GM21825 (cell line): Measurements from ENCODE around the gene SLC66A2.

Experiments
- ATAC-seq: cut with Tn5 transposase; IDR thresholded peaks from one replicate; pipeline ENCODE4 v1.9.1; 2021; ENCODE audit warnings: mild to moderate bottlenecking, moderate library complexity; ENCODE audit not compliant: unreplicated experiment

SLC66A2 gene

GRCh38 chr18:79938196-79938595, 13.3 kb downstream of the SLC66A2 start:
- no peak for ATAC-seq

- no peak for ATAC-seq
Observed at GRCh38 chr18:79937103-79937860, 14.2 kb downstream of the SLC66A2 start.

DNA sequence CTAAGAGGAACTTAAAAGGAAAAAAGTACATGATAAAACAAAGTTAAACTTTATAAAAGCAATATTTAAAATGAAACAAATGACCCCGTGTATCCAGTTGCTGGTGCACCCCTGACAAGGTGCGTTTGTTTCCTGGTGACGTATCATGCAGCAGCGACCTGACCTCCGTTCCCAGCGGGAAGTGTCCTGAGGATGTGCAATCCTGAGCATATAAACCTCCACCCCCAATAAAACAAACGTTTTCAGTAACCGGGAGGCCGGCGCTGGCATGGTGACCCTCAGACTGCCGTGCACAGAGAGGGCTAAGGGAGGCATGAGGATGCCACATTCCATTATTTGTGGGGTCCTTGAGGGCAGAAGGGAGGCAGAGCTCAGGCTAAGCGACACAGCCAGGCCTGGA, 14.8 kb downstream of the SLC66A2 start:
- ATAC-seq = no peak

DNA sequence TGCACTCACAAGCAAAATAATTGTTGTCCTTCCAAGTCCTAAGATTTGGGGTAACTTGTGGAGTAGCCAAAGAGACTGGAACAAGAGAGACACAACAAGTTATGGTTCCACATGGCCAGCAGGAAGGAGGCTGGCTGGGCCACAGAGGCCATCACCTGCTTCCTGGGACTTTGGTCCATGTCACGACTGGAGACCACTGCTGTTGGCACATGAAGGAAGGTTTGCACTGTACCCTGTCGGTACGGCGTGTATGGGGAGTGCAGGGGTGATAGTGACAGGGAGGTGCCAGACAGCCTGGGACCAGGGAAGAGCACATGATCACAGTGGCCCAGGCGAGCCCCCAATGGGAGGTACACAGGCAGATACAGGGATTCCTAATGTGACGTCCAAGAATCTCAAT, 15.5 kb downstream of the SLC66A2 start:
- ATAC-seq = no peak

DNA sequence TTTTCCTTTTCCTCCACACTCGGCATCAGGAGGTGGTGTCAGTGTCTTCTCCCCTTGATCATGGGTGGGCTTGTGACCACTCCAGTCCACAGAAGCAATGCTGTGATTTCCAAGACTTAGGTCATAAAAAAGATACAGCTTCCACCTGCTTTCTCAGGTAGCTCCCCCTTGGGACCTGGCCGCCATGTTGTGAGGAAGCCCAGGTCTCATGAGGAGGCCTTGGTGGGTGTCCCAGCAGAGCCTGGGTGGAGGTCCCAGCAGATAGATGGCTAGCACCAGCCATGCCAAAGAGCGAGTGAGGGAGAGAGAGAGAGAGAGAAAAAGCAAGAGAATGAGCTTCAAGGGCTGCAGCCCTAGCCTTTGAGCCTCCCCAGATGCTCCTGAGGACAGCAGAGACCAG, 16.0 kb downstream of the SLC66A2 start:
- no peak for ATAC-seq

DNA sequence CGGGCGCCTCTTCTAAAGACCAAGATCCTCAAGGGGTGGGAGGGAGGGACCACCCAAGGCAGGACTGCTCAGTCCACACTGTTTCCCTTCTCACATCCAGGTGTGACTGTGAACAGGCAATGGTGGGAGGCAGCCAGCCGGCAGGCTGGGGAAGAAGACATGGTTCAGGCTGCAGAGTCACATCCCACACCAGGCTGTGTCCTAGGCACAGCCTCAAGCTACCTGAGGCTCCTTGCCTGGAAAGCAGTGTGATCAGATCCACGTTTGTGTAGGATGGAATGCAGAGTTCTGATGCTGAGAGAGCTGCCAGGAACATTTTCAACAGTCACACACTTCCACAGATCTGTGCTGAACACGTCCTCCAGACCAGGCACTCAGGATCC, 16.4 kb downstream of the SLC66A2 start:
- ATAC-seq = no peak

GRCh38 chr18:79934311-79935097, 16.9 kb downstream of the SLC66A2 start:
- ATAC-seq = no peak

- no peak for ATAC-seq
Observed at GRCh38 chr18:79933765-79934164, 17.7 kb downstream of the SLC66A2 start.

GRCh38 chr18:79932907-79933306, 18.5 kb downstream of the SLC66A2 start:
- ATAC-seq = no peak

DNA sequence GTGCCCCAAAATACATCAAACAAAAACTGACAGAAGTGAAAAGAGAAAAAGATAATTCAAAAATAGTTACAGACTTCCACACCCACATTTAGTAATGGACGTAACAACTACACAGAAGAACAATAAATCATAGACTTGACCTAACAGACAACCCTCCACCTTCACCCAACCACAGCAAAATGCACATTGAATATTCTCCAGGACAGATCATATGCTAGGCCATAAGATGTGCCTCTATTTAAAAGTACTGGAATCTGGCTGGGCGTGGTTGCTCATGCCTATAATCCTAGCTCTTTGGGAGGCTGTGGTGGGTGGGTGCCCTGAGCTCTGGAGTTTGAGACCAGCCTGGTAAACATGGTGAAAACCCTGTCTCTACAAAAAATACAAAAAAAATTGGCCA, 20.0 kb downstream of the SLC66A2 start:
- no peak for ATAC-seq

- ATAC-seq = no peak
Observed at GRCh38 chr18:79930020-79930642, 21.3 kb downstream of the SLC66A2 start.

- ATAC-seq = no peak
Observed at GRCh38 chr18:79928563-79928960, 22.9 kb downstream of the SLC66A2 start.

DNA sequence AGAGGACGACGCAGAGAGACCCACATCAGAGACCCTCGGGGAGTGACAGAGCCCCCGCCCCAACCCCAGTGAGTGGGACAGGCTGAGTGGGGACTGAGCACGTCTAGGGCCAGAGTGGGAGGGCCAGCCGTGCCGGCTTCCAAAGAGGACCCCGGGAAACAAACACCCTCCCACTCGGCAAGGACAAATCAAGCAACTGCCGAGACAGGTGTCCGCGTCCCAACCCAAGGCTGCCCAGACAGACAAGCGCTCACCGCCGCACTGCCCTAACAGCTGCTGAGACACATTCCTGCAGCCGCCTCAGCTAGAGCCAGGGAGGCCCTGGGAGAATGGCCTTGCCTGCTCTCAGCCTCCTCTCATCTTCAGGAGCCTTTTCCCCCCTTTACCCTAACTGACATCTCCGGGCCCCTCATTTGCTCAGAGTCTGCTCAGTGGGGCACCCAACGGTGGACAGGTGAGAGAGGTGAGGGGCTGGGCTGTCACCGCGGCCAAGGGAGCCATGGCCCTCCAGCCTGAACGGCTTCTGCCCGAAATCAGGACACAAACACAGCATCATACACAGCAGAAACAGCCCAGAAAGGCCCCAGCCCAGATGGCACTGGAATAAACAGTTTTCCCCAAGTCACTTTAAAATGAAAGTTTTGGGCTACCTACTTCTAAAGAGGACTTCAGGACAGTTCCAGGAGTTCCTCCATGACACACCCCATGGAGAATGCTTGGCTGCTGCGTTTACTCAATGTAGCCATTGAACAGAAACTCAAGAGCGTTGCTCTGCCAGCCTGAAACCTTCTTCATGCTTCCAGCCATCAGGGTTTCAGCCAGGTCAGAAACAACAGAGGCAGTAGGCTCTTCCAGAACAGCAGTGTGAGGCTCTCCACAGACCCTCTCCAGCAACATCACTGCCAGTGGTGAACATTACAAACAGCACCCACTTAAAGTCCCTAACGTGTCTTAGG, 23.6 kb downstream of the SLC66A2 start:
- no peak for ATAC-seq

GRCh38 chr18:79926715-79927606, 24.5 kb downstream of the SLC66A2 start:
- ATAC-seq = no peak

- no peak for ATAC-seq
Observed at GRCh38 chr18:79926306-79926705, 25.1 kb downstream of the SLC66A2 start.

DNA sequence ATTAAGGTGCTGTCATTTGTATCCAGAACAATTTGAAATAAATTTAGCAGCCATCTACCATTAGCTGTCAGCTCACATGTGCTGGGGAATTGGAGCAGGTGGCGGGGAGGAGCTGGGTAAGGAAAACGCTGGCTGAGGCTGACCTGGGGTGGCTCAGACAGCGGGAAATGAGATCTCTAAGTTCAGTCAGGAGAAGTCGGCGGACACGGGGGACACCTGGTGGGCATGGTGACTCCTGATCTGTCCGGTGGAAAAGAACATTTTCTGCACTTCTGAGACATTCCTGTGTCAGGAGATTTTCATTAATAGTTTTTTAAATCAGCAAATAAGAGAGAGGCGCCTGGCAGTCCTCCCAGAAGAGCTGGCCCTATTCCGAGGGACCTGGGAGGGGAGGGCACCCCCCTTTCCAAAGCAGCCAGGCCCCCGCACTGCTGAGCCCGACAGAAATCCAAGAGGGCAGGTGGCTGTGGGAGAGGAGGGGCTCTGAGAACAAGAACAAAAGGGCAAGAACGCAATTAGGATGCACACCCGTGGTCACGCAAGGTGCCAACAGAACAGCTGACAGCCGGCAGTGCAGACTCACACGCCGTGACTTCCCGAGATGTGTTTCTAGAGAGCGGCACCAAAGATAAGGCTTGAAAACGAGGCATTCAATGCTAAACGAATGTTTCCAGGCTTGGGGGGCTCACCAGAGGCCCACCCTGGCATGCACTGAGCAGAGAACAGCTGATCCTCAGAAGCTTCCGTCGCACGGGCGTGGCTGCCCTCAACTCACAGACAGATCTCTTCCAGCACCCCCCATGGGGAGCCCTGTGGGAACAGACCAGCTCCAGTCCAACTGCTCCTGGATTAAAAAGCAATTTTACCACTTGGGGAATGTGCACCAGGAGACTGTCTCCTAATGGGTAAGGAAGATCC, 26.4 kb downstream of the SLC66A2 start:
- no peak for ATAC-seq

GRCh38 chr18:79923896-79924585, 27.4 kb downstream of the SLC66A2 start:
- no peak for ATAC-seq

- ATAC-seq = no peak
Observed at GRCh38 chr18:79922971-79923411, 28.5 kb downstream of the SLC66A2 start.
